NCI-H2107 treated with DMSO at 0.1 percent for 48 hours (cell line): ENCODE measurements around the gene MYO5A.

ENCODE experiments used
- DNase-seq: peaks from one replicate; lab custom pipeline; 2025; ENCODE audit not compliant: unreplicated experiment; lab: John Stamatoyannopoulos, UW

Gene MYO5A

DNA sequence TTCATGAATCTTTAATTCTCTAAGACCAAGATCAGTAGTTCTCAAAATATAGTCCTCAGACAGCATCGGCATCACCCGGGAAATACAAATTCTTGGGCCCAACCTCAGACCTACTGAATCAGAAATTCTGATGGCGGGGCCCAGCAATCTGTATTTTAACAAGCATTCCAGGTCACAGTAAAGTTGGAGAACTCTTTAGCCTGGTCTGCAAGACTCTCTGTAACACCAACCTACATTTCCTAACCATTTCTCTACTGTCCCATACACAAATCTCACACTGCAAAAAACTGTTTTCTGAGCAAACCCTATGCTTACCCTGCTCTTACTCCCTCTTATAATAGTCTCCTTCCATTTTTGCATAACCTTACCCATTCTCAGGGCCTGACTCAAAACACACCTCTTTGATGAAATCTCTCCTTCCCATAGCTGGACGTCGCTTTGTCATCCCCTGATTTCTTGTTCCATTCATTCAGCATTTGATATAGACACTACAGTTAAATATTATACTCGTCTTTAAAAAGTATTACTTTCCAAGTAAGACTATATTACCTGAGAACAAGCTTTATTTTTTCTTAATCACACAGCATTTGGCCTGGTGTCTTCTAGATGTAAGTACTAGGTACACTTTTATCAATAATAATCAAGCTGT is 149.8 kb downstream of the MYO5A start:
- no peak for DNase-seq

DNA sequence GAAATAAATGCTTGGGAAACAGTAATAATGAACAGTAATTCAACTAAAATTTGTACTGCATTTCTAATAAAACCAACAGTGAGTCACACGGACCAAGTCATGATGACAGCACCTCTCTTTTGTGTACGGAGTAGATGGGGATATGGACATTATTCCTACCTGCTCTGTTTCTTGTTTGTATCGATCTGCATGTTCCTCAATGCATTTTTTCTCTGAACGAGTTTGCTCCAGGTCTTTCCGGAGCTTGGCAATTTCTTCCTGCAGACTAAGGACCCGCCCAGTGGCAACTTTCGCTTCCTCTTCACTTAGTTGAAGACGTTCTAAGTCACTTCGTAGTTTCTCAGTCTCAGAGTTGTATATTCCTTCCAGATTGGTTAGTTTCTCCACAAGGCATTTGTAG is 158.7 kb downstream of the MYO5A start:
- DNase-seq = no peak

DNA sequence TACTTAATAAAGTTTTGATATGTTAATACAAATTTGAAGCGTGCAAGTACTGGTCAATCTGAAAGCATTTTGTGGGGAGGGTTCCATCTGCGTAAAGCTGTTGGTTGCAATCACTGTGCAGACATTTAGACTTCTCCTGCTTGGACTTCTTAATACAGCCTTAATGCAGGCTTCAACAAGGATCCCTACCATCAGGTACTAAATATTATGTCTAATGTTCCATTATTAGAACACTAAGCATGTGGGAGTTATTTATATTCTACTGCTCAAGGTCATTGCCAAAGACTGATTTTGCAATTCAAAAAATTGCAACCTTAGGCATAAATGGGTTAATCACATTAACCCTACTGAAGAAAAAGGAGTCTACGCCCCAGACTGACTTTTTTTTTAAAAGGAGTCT is 159.2 kb downstream of the MYO5A start:
- DNase-seq = no peak

DNA sequence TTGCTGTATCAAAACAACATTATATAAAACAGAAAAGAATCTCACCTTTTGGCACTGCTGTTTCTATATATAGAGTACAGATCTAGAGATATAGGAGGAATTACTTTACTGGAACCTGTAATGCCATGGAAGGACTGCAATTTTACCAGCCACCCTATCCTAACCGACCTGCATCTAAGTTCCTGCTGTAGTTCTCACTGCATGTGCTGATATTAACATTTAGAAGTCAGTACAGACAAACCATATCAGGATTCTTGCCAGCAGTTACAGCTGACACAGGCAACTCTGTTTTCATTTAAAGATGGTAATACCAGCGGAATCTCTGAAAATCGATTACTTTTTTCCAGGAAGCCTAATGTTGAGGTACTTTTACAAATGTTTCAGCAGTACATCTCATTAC is 159.7 kb downstream of the MYO5A start:
- no peak for DNase-seq

DNA sequence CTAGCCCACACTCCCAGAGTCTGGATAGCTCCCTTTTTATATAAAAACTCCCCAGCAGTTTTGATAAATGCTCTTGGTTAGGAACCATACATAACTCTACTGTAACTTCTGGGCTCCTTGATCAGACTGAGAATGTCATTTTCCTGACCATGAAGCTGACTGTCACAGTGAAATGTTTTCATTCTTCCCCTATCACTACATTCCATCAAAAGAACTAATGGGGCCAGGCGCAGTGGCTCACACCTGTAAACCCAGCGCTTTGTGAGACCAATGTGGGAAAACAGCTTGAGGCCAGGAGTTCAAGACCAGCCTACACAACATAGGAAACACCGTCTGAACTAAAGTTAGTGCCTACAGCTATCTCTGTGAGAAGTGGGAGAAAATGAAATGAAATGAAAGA is 160.3 kb downstream of the MYO5A start:
- DNase-seq = no peak

DNA sequence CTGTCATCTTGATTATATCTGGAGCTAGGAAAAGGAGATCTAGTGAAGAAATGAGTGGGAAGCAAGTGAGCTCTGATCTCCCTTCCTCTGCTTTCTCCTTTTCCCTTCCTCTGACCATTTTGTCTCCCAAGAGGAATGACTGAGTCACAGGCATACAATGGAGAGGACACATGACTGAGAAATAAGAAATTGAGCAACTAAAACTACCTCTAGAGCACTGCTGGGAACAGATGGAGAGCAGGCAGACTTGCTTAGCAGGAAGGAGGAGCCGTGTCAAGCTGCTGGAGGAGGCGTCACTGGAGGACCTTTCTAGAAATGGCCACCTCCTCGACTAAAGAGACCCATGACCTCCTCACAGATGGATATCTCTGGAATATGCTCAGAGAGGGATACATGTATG is 166.2 kb downstream of the MYO5A start:
- DNase-seq = no peak

DNA sequence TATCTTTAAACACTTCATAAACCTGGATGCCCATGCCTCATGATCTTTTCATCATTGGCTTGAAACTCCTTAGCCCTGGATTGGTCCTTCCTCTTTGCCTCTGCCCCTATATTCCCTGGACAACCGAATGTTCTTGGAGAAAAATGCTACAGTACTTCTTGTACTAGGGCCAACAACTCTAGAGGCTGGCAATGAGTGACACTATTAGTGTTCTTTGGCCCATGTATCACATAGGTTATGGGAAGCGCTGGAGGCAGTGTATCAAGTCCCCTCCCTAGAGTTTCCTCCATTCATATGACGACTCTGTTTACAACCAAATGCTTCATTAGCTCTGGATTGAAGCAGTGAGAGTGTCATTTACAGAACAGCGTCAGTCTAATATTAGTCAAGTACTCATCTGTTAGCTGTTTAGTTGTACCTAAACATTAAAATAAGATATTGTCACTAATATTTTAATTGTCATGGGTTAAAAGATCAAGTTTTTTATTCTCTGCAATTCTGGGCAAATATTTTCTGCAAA is 166.6 kb downstream of the MYO5A start:
- no peak for DNase-seq

DNA sequence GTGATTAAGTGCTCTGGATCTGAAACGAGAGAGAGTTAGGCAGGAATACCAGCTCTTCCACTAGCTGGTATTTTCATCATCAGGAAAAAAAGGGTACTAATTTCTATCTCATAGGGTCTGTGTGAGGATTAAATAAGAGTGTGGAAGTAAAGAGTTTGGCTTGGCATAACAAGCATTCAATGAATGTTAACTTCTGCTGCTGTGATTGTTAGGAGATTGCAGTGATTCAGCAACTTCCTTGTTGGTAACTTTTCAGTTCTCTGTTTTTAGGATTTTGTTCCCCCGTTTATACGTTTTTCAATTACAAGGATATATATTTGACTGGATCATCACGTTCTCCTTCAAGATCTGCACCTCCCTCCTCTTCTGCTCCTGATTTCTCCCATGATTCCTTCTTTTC is 167.2 kb downstream of the MYO5A start:
- DNase-seq = no peak

DNA sequence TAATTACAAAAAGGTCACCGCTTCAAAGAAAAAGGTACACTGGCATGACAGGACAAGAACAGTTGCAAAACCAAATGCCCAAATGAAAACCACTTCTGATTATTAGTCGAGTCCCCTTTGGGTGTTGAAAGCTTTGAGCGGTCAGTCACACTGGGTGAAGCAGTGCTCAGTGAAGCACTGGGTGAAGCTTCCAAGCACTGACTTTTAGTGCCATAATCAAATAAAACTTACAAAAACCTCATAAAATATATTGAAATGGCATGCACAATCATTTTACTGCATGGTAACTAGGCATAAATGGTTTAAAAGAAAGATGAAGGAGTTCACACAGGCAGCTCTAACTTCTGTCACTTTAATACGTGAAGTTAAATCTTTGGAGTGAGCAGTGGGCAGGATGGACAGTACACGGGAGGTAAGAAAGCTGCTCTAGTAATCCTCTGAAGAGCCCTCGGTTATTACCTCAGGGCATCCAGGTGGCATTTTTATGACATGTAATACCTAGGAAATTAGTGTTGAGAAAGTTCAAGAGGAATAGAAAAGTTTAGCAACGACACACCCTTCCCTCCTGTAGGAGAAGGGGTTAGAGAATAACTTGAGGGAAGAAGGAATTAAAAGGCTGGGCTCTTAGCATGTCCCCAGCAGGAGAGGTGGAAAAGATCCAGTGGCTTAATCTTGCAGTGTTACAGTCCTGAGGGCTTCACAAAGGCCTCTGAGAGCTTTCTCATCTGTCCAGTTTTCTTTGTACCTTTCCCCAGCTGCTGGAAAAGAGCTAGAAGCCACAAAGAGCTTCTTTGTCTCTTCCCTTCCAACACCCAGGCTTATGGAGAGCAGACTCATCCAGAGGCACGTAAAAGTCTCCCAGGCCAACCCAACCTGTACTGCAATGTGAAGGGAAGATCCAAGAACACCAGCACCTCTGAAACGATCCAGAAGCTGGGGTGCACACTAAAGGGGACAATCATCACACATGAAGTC is 168.2 kb downstream of the MYO5A start:
- DNase-seq = no peak

DNA sequence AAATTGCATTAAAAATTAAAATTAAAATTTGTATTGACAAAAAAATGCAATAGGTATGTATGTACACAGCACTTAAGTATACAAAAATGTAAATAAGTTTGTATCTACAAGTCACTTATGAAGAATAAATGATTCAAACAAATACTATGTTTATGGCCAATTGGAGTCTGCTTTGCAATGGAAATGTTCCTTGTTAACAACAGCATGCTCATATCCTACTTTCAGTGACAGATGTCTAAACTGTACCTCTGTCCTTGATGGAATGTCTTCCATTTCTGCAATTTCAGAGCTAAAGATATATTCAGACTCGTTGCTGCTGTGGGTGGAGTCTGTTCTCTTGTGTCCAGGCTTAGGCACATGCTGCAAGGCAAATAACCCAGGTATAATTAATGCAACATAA is 169.0 kb downstream of the MYO5A start:
- DNase-seq = no peak

DNA sequence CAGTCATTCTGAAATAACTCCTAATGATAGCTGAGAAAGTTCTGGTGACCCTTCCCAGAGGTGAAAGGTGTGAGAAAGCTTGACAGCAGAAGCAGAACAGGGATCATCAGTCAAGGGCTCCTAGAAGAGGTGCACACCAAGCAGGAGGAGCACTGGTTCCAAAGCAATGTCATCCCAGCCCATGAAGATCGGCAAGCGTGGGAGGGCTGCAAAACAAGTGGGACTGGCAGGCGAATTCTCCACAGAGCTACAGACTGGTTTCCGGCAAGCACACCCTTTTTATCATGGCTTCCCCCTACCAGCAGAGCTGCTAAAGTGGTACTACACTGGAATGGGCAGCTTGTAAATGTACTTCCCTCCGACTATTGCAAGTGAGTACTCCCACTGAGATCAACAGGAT is 170.7 kb downstream of the MYO5A start:
- no peak for DNase-seq

DNA sequence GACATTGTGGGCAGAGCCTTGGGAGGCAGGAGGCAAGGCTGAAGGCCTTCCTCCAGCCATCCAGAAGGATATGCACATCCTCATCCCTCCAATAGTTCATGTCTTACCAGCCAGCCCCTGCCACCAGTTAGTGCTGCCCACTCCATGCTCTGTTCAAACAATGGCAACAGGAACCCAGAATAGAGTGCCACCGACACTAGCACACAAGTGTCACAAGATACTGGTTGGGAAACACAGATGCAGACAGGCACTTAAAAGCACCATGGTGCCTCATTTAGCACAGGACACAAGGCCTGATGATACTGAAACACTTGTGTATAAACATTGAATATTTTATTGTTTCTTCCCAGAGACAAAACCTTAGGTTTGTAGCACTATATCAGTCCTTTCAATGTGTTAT is 176.6 kb downstream of the MYO5A start:
- no peak for DNase-seq

DNA sequence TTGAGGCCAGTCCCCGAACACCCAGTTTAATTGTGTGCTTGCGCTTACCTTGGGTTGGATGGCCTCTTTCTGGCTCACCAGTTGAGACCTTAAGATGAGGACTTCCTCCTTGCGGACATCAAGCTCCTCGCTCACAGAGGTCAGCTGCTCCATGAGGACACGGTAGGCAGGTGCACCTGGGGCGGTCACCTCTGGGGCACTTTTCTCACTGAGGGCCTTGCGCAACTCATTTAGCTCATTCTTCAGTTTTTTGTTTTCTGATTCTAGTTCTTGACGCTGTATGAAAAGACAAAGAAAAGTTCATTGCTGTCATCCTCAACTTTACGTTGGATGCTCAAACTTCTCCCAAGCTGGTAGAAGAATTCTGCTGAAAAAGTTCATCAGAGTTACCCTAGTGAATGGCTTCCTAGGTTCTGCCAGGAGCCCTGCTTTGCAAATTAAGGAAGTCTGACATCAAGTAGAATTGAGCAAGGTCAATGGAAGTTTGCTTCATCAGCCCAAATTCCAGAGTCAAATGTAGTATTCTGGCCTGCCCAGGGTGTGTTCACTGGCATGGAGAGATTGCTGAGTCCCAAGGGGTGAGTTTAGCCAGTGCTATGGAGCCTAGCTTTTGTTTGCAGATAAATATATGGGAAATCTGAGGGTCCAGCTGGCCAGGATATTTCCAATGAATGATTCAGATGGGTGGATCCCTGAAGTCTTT is 177.3 kb downstream of the MYO5A start:
- no peak for DNase-seq

DNA sequence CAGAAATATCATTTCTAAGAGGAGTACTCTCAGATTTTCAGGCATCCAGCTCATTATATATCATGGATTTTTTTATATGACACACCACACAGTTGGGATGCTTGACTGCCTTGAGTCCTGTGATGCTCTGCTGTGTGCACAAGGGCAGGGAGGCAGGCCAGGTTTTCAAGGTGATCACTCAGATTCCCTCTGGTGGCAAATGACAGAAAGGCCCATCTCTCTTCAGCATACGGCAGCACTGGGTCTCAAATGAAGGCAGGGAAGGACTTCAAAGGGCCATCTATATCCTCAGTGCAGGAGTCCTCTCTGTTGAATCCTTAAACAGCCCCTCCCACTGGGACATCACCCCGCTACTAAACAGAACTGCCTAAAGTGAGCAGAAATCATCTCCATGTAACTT is 178.3 kb downstream of the MYO5A start:
- no peak for DNase-seq

DNA sequence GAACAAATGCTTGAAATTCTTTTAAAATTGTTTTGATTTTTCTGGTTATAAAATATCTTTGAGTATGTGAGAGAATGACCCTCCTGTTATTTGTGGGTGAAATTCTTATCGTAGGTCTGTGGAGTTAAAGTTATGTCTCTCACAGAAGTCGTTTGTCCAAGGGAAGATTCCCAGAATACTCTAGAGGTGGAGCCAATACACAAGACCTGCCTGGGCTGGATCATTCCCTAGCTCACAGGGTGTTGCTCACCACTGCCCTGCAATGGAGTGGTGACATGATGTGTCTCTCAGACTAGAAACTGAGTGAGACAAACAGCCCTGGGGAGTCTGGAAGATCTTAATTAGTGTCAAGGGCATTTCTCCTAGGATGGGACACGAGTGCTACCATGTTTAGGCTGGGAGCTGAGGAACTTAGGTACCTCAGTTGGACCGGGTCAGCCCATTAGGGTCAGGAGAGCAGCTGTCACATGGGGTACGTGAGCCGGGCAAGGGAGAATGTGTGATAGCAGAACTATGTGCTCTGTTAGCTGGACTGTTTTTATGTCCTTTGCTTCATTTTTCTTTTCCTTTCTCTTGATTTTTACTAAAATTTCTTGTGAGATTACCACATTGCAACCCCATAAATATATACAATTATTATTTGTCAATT is 179.5 kb downstream of the MYO5A start:
- DNase-seq = no peak

DNA sequence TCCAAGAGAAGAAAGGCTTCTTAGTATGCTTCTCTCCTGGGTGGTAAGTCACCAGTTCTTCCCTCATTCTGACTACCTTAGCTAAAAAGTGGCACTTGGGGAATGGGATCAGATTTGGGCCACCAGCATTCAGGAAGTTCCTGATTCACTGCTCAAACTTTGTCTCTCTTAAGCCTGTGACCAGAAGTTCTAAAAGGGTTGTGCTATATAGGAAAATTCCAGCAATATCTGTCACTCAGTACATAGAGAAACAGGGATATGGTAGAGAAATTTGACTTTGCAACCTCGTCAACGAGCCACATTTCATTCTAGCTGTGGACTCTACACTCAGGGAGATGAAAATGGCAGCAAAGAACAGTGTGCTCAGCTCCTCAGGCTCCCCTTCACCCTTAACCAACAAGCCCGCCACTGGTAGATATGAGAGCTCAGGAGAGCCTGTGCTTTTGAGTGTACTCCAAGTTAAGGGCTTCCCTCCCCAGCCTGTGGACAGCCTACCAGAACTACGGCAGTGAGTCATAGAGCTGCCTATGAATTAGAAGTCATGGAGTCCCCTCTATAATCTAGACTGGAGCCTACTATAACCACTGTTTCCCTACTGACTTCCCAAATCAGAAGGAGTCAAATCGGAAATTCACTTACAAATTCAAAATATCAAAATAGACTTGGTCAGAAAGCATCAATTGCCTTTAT is 180.5 kb downstream of the MYO5A start:
- DNase-seq = no peak

DNA sequence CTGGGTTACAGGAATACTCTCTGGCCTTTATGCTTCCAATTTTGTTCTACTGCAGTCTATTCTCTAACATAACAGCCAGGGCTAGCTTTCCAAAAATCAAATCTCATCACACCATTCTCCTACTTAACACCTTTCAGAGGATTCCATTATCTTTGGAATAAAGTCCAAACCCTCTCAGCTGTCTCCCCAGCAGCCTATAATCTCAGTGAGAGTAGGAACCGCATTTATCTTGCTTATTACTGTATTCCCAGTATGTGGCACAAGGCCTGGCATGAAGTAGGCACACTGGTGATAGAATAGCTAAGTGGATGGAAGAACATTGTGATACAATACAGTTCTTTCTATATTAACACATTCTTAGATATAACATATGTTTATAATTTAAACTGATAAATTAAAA is 184.1 kb downstream of the MYO5A start:
- DNase-seq = no peak

DNA sequence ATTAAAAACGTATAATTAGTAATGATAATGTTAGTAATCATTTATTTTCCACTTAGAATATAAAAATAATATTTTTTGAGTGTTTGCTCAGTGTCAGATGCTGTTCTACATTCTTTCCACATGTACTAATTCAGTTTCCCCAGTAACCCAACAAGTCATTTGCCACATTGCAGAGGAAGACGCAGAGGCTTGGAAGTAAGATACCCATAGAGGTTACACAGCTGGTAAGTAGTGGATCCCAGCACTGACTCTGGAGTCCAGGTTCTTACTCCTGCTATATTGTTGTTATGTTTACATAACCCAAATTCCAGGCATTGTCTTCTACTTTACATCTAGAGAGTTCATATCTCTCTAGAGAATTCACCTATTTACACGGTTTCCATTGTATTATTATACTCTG is 184.8 kb downstream of the MYO5A start:
- DNase-seq = no peak

DNA sequence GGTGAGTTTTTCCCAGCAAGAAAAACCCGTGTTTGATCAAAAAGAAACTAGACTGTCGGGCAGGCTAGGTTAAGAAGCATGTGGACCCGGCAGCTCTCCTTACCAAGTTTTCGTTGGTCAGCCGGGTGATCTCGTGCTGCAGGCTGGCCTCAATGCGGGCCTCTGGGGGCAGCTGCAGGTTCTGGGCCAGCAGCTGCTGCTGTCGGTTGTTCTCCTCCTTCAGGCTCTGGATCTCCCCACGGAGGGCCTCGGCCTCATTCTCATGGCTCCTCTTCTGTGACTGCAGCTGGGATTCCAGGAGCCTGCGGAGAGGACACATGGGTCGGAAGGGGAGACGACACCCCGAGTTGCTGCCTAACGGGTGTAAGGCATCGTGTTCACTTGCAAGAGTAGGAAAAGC is 188.6 kb downstream of the MYO5A start:
- no peak for DNase-seq

DNA sequence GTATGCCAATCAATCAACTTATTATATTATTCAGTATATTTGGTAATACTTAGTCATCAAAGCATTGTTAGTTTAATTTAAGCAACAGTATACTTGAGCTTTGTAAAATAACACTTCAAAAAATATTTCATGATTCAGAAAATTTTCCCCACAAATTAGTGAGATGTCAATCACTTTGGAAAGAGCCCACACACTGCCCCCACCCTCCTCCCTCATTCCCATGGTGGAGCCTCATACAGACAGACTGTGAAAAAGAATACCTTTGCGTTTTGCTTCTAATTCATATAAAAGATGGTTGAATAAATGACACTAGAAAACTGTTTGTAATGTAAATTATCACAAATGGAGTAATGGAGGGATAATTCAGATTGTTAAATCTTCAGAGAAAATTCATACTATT is 189.8 kb downstream of the MYO5A start:
- DNase-seq = no peak

DNA sequence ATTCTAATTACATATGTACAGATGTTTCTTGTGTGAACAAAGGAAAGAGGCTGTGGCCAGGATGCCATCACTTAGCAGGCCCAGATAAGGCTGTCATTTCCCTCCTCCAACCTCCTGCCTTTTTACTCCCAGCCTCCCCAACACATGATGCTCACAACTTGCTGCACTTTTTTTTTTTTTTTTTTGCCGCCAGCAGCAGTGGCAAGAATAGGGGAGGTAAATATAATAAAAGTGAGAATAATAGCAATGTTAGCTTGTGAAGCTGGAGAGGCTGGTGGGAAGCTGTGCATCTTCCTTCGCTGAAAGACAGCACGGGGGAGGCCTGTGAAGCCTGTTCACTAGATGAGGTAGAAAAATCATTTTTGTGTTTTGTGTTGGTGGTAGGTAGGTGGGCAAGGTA is 190.6 kb downstream of the MYO5A start:
- no peak for DNase-seq
